ENCODE data around the gene GDAP1L1.

GRCh38 chr20:44291754-44292153 is 44.6 kb downstream of the GDAP1L1 start:
- TF ChIP-seq CTCF (conservative IDR thresholded peaks at IDR 0.05) = no peak
- TF ChIP-seq EZH2 (IDR thresholded peaks at IDR 0.05; ENCODE audit: low read depth) = no peak
